NOMO-1 treated with DMSO at 0.1 percent for 48 hours (cell line): ENCODE measurements around the gene CNPY4.
A peak's percentile ranks its signal among the peaks of the same experiment; 100 is the strongest.

Experiments
- DNase-seq: peaks from one replicate; lab custom pipeline; 2025; ENCODE audit not compliant: unreplicated experiment; lab: John Stamatoyannopoulos, UW

The CNPY4 gene

GRCh38 chr7:100091411-100092181, 27.8 kb upstream of the CNPY4 start:
- DNase-seq = no peak

- DNase-seq = no peak
Measured at GRCh38 chr7:100093054-100093453, 26.4 kb upstream of the CNPY4 start.

GRCh38 chr7:100093498-100093897, 25.9 kb upstream of the CNPY4 start:
- DNase-seq = no peak

GRCh38 chr7:100093925-100094486, 25.4 kb upstream of the CNPY4 start:
- no peak for DNase-seq

- no peak for DNase-seq
Measured at GRCh38 chr7:100095289-100095688, 24.1 kb upstream of the CNPY4 start.

GRCh38 chr7:100095704-100096103, 23.7 kb upstream of the CNPY4 start:
- no peak for DNase-seq

- no peak for DNase-seq
Measured at GRCh38 chr7:100098913-100099312, 20.5 kb upstream of the CNPY4 start.

- DNase-seq = no peak
Measured at GRCh38 chr7:100099452-100099851, 20.0 kb upstream of the CNPY4 start.

- peak; percentile 89 for DNase-seq
Measured at GRCh38 chr7:100100420-100101015, 18.9 kb upstream of the CNPY4 start.

- DNase-seq = peak; percentile 100
Measured at GRCh38 chr7:100101016-100101862, 18.2 kb upstream of the CNPY4 start, which contains the start of the genes AP4M1 and MCM7. Gene AP4M1 (plus strand): TSS chr7:100101643. CDS start chr7:100101715, 72 bp downstream. Gene MCM7 (minus strand): TSS chr7:100101397. CDS start chr7:100101294, 103 bp downstream.

- DNase-seq = no peak
Measured at GRCh38 chr7:100102950-100103840, 16.2 kb upstream of the CNPY4 start.

GRCh38 chr7:100105534-100105933, 13.9 kb upstream of the CNPY4 start:
- no peak for DNase-seq

- no peak for DNase-seq
Measured at GRCh38 chr7:100106633-100107032, 12.8 kb upstream of the CNPY4 start.

GRCh38 chr7:100107125-100107737, 12.2 kb upstream of the CNPY4 start:
- DNase-seq = no peak

- no peak for DNase-seq
Measured at GRCh38 chr7:100107890-100108289, 11.5 kb upstream of the CNPY4 start.

- DNase-seq = no peak
Measured at GRCh38 chr7:100109521-100110163, 9.8 kb upstream of the CNPY4 start.

GRCh38 chr7:100111156-100111555, 8.3 kb upstream of the CNPY4 start:
- no peak for DNase-seq

GRCh38 chr7:100111914-100112313, 7.5 kb upstream of the CNPY4 start:
- no peak for DNase-seq

GRCh38 chr7:100115026-100115425, 4.4 kb upstream of the CNPY4 start:
- DNase-seq = no peak
